A549 (cell line): ENCODE data around the gene IL23A.

ENCODE experiments used
- BHLHE40 ChIP-seq: IDR thresholded peaks from 2 replicates; pipeline ENCODE4 v1.6.1; 2012; ENCODE audit warnings: low read depth, low read length, inconsistent platforms
- CBX2 ChIP-seq: fragments of 200-600 bp; sonication (generic); IDR thresholded peaks from 2 replicates; pipeline ENCODE4 v1.6.1; 2016; ENCODE audit warnings: low read depth, mild to moderate bottlenecking, borderline replicate concordance
- FOSL2 ChIP-seq, 2 experiments: fragments of 450-650 bp in 1 of 2; fragments of >200 bp in 1 of 2; sonication (Bioruptor Twin) in 1 of 2; formaldehyde crosslinking; IDR thresholded peaks; 2 replicates each; pipeline versions ENCODE4 v1.5.0 to v1.6.1; 2016 to 2020; ENCODE audit warnings: mild to moderate bottlenecking in 1 of 2, moderate library complexity in 1 of 2
- JUNB ChIP-seq: fragments of >200 bp; sonication (Bioruptor Twin); formaldehyde crosslinking; IDR thresholded peaks from 2 replicates; pipeline ENCODE4 v1.6.1; 2016
- PBX3 ChIP-seq: IDR thresholded peaks from 2 replicates; pipeline ENCODE4 v1.6.1; 2012
- REST ChIP-seq: fragments of 200-600 bp; sonication (generic); IDR thresholded peaks from 2 replicates; pipeline ENCODE4 v1.6.1; 2016; ENCODE audit warnings: antibody characterized with exemption, mild to moderate bottlenecking, moderate library complexity

GRCh38 chr12:56298828-56299227, 39.9 kb upstream of the IL23A start:
- no peak for TF ChIP-seq CBX2
- no peak for TF ChIP-seq REST
- no peak for TF ChIP-seq PBX3
- TF ChIP-seq BHLHE40, result no peak
- no peak for TF ChIP-seq FOSL2 (IDR thresholded peaks at IDR 0.05)
- TF ChIP-seq FOSL2 (CRISPR knock-in tag; IDR thresholded peaks at IDR 0.05), result no peak
- TF ChIP-seq JUNB, result no peak
